ENCODE results near the gene LIG1. TPM values are rescaled to one million over a fixed set of nuclear protein-coding genes. Genes with fewer than 3 reads are reported as not detected.
A peak's percentile ranks its signal among the peaks of the same experiment; 100 is the strongest.
"Not testable (repeated sequence)": the region's sequence is repeated elsewhere in the genome, so short reads cannot be mapped to it uniquely, and the experiment has no call there.

The LIG1 gene
- polyA plus RNA-seq, 3 donors = 2.5 to 11.3 (median 3.6) TPM

DNA sequence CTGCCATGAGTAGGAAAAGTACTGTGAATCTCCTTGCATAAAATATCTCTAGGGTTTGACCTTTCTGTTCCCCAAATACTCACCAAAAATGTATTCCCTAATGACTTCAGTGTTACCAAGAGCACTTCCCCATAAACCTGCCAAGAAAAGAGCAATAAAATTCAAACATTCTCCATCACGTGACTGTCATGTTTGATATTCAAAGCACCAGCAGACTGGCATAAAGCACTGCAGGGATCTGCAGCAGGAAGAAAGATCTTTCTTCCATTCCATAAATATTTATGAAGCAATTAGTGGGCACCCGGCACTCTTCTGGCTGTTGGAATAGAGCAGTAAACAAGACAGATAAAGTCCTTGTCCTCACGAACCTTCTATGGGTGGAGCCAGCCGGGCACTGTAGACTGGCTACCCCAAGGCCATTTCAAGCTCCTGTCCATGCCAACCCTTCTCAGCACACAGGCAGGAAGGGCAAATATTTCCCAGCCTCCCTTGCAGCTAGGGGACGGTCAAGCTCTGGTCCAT, 79.8 kb downstream of the LIG1 start:
- Histone ChIP-seq H3K4me3 (replicated peaks in 1 of 3; ENCODE audit: low read depth in 2 of 3, low read length in 3 of 3) (no peak overlapping the region), H4K20me1 (ENCODE audit: insufficient read depth, low read length) (no peaks in the 10 kb centered on the region), H3K9me3 (replicated peaks in 1 of 2; ENCODE audit: control insufficient read depth in 1 of 2, insufficient read depth in 1 of 2, low read length in 2 of 2) (peaks cover 0 to 6% of the 10 kb centered on the region in 2 donors), H3K79me2 (ENCODE audit: insufficient read depth, low read length) (no peaks in the 10 kb centered on the region), H3K27ac (ENCODE audit: low read depth in 1 of 2, low read length in 2 of 2) (no peak overlapping the region), H3K4me2 (replicated peaks; ENCODE audit: extremely low read depth, low read length, poor library complexity, severe bottlenecking) (no peak overlapping the region), H3K36me3 (replicated peaks in 1 of 2; ENCODE audit: control insufficient read depth in 1 of 2, insufficient read depth in 2 of 2, low read length in 2 of 2) (no peaks in the 10 kb centered on the region), H3K27me3 (ENCODE audit: control insufficient read depth in 2 of 2, insufficient read depth in 2 of 2, low read length in 2 of 2) (no peaks in the 10 kb centered on the region), H2AFZ (ENCODE audit: insufficient read depth, low read depth, low read length, poor library complexity, severe bottlenecking) (no peak overlapping the region), H3K4me1 (ENCODE audit: control insufficient read depth in 1 of 2, insufficient read depth in 2 of 2, low read length in 2 of 2) (no peaks in the 10 kb centered on the region), H3K9ac (ENCODE audit: insufficient read depth, low read length, poor library complexity, severe bottlenecking) (no peak overlapping the region)
- Mint-ChIP-seq H3K9me3 (peaks cover 0 to 17% (median 5%) of the 10 kb centered on the region in 7 donors), H3K27me3 (ENCODE audit: low read depth in 3 of 3) (peaks cover 5 to 8% (median 6%) of the 10 kb centered on the region in 3 donors), H3K4me1 (no peaks in the 10 kb centered on the region), H3K27ac (no peak overlapping the region), H3K36me3 (no peaks in the 10 kb centered on the region), H3K4me3 (no peak overlapping the region)
- intact Hi-C loops (cut with micrococcal nuclease) = no loop called here
- TF ChIP-seq, protein P1, sequence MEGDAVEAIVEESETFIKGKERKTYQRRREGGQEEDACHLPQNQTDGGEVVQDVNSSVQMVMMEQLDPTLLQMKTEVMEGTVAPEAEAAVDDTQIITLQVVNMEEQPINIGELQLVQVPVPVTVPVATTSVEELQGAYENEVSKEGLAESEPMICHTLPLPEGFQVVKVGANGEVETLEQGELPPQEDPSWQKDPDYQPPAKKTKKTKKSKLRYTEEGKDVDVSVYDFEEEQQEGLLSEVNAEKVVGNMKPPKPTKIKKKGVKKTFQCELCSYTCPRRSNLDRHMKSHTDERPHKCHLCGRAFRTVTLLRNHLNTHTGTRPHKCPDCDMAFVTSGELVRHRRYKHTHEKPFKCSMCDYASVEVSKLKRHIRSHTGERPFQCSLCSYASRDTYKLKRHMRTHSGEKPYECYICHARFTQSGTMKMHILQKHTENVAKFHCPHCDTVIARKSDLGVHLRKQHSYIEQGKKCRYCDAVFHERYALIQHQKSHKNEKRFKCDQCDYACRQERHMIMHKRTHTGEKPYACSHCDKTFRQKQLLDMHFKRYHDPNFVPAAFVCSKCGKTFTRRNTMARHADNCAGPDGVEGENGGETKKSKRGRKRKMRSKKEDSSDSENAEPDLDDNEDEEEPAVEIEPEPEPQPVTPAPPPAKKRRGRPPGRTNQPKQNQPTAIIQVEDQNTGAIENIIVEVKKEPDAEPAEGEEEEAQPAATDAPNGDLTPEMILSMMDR (IDR thresholded peaks at IDR 0.05) = no peak
- WGBS (ENCODE audit: insufficient coverage) = 82% methylated on average over 4 of the region's 5 CpGs
- DNase-seq = no peak

DNA sequence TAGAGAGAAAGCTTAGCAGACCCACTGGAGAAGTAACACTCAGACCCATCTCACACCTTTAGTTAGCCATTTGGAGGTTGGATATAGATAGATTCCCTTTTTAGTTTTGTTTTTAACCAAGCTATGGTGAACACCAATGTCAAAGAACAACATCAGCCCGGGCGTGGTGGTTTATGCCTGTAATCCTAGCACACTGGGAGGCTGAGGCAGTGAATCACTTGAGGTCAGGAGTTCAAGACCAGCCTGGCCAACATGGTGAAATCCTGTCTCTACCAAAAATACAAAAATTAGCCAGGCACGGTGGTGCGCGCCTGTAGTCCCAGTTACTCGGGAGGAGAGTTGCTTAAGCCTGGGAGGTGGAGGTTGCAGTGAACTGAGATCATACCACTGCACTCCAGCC, 81.2 kb downstream of the LIG1 start:
- H3K4me1 Mint-ChIP-seq; H4K20me1 ChIP-seq (ENCODE audit: insufficient read depth, low read length); intact Hi-C loops (cut with micrococcal nuclease); H3K27ac ChIP-seq (ENCODE audit: low read depth in 1 of 2, low read length in 2 of 2); H3K27me3 Mint-ChIP-seq (ENCODE audit: low read depth in 3 of 3); H3K4me1 ChIP-seq (ENCODE audit: control insufficient read depth in 1 of 2, insufficient read depth in 2 of 2, low read length in 2 of 2); H3K79me2 ChIP-seq (ENCODE audit: insufficient read depth, low read length); H3K36me3 ChIP-seq (replicated peaks in 1 of 2; ENCODE audit: control insufficient read depth in 1 of 2, insufficient read depth in 2 of 2, low read length in 2 of 2); DNase-seq; H3K4me2 ChIP-seq (replicated peaks; ENCODE audit: extremely low read depth, low read length, poor library complexity, severe bottlenecking); H3K4me3 ChIP-seq (replicated peaks in 1 of 3; ENCODE audit: low read depth in 2 of 3, low read length in 3 of 3); H3K9ac ChIP-seq (ENCODE audit: insufficient read depth, low read length, poor library complexity, severe bottlenecking); H3K36me3 Mint-ChIP-seq; H3K9me3 ChIP-seq (replicated peaks in 1 of 2; ENCODE audit: control insufficient read depth in 1 of 2, insufficient read depth in 1 of 2, low read length in 2 of 2); H2AFZ ChIP-seq (ENCODE audit: insufficient read depth, low read depth, low read length, poor library complexity, severe bottlenecking); H3K27me3 ChIP-seq (ENCODE audit: control insufficient read depth in 2 of 2, insufficient read depth in 2 of 2, low read length in 2 of 2): not testable (repeated sequence)
- WGBS (ENCODE audit: insufficient coverage) = 79% methylated on average over 3 of the region's 6 CpGs
- Mint-ChIP-seq H3K27ac (peak overlapping the region in 1 of 7 donors; percentile 16), H3K4me3 (peak overlapping the region in 1 of 2 donors; percentile 2), H3K9me3 (peaks cover 0 to 12% (median 3%) of the 10 kb centered on the region in 7 donors)
